Measurements from ENCODE around the gene CMTM6.

DNA sequence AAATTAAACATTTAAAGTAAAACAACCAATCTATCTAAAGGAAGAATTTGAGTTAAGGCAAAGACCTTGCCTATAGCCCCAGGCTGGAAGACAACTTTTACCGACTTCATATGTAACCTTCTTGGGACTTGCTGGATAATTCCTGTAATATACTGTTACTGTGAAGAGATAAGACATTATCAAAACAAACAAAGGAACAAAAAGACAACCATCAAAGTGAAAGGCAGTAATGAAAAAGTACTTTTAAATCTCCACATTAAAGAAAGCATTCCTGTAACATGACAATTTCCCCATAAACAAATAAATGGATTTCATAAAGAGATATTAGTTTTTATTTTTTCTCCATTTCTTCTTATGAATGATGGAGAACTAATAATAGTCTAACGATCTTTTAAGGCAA lies 2.4 kb downstream of the CMTM6 start:
- TF ChIP-seq ZBTB17 (tag by site-specific recombination; IDR thresholded peaks at IDR 0.05) = no peak
- TF ChIP-seq ZNF121 (tag by site-specific recombination; IDR thresholded peaks at IDR 0.05) = no peak
- TF ChIP-seq ZNF112 (tag by site-specific recombination; IDR thresholded peaks at IDR 0.05) = no peak

All from HEK293 (cell line).